ENCODE measurements around the gene NPAS3. TPM values are rescaled to one million over a fixed set of nuclear protein-coding genes. Genes with fewer than 3 reads are reported as not detected.

NPAS3 gene
- total RNA-seq, 4 donors from 2014 or later = 0.13 to 1.1 (median 0.47) TPM; not detected in 1

DNA sequence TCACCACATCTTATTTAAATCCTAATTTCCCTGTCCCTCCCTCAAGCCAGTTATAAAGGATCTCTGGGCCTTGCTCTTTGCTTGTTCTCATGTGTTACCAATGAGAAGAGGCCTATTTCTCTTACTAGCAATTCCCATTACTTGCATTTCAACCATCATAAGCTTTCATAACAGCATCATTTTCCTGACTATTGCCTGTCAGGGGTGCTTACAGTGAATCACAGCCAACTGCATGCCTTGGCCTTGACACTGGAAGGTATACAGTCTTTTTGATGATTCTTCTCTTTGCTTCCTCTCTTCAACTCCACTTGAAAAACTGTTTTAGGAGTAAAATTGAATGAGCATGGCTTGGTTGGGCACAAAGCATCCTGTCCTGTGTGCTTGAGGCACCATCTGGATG, 127.0 kb downstream of the NPAS3 start:
- Histone ChIP-seq H3K27me3 (no peaks in the 10 kb centered on the region), H3K4me1 (no peaks in the 10 kb centered on the region), H3K9me3 (no peaks in the 10 kb centered on the region), H3K4me3 (no peak overlapping the region), H3K36me3 (no peaks in the 10 kb centered on the region), H3K27ac (no peak overlapping the region)
- intact Hi-C loops (cut with DNase I) = no loop called here
- no peak for TF ChIP-seq POLR2A (IDR thresholded peaks at IDR 0.05)
- TF ChIP-seq, protein P1, sequence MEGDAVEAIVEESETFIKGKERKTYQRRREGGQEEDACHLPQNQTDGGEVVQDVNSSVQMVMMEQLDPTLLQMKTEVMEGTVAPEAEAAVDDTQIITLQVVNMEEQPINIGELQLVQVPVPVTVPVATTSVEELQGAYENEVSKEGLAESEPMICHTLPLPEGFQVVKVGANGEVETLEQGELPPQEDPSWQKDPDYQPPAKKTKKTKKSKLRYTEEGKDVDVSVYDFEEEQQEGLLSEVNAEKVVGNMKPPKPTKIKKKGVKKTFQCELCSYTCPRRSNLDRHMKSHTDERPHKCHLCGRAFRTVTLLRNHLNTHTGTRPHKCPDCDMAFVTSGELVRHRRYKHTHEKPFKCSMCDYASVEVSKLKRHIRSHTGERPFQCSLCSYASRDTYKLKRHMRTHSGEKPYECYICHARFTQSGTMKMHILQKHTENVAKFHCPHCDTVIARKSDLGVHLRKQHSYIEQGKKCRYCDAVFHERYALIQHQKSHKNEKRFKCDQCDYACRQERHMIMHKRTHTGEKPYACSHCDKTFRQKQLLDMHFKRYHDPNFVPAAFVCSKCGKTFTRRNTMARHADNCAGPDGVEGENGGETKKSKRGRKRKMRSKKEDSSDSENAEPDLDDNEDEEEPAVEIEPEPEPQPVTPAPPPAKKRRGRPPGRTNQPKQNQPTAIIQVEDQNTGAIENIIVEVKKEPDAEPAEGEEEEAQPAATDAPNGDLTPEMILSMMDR (IDR thresholded peaks at IDR 0.05) = no peak
- DNase-seq = no peak

DNA sequence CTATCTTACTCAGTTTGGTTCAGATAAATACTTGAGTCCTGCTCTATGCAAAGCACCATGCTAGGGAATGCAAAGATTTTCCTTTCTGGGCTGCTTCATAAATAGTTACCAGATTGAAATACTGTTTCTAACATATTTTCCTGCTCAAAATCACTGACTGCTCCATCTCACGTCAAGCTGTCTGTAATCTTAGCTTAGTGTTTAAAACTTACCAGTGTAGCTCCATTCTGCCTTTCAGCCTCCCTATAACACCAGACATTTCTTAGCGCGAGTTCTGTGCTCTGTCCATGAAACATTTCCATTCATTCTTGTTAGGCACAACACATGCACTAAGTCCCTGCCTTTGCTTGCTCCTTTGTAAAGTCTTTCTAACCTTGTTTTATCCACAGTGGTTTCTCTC, 129.4 kb downstream of the NPAS3 start:
- WGBS, 2 donors = 89 to 92% methylated on average over 3 of the region's 3 CpGs
- no peaks in the 10 kb centered on the region for H3K36me3 ChIP-seq
- DNase-seq = no peak
- H3K27me3 ChIP-seq = no peaks in the 10 kb centered on the region
- no peak for TF ChIP-seq POLR2A (IDR thresholded peaks at IDR 0.05)
- TF ChIP-seq, protein P1 (IDR thresholded peaks at IDR 0.05) = no peak
- no peak overlapping the region for H3K4me3 ChIP-seq
- intact Hi-C loops (cut with DNase I) = no loop called here
- no peaks in the 10 kb centered on the region for H3K4me1 ChIP-seq
- no peaks in the 10 kb centered on the region for H3K9me3 ChIP-seq
- no peak overlapping the region for H3K27ac ChIP-seq

GRCh38 chr14:33068626-33069025, 129.9 kb downstream of the NPAS3 start:
- Histone ChIP-seq H3K27ac (no peak overlapping the region), H3K4me3 (no peak overlapping the region), H3K4me1 (no peaks in the 10 kb centered on the region), H3K27me3 (no peaks in the 10 kb centered on the region), H3K36me3 (no peaks in the 10 kb centered on the region), H3K9me3 (no peaks in the 10 kb centered on the region)
- TF ChIP-seq, protein P1 (IDR thresholded peaks at IDR 0.05) = no peak
- no peak for TF ChIP-seq POLR2A (IDR thresholded peaks at IDR 0.05)
- no peak for DNase-seq
- intact Hi-C loops (cut with DNase I) = no loop called here
- 82 to 90% methylated on average over 6 of the region's 6 CpGs for WGBS, 2 donors

- H3K27me3 ChIP-seq = no peaks in the 10 kb centered on the region
- H3K4me1 ChIP-seq = no peaks in the 10 kb centered on the region
- WGBS, 2 donors = 88 to 90% methylated on average over 5 of the region's 5 CpGs
- TF ChIP-seq POLR2A (IDR thresholded peaks at IDR 0.05) = no peak
- TF ChIP-seq, protein P1 (IDR thresholded peaks at IDR 0.05) = no peak
- no peaks in the 10 kb centered on the region for H3K36me3 ChIP-seq
- H3K27ac ChIP-seq = no peak overlapping the region
- H3K4me3 ChIP-seq = no peak overlapping the region
- no peak for DNase-seq
- intact Hi-C loops (cut with DNase I) = no loop called here
- no peaks in the 10 kb centered on the region for H3K9me3 ChIP-seq
Measured at GRCh38 chr14:33070475-33070874, 131.8 kb downstream of the NPAS3 start.

DNA sequence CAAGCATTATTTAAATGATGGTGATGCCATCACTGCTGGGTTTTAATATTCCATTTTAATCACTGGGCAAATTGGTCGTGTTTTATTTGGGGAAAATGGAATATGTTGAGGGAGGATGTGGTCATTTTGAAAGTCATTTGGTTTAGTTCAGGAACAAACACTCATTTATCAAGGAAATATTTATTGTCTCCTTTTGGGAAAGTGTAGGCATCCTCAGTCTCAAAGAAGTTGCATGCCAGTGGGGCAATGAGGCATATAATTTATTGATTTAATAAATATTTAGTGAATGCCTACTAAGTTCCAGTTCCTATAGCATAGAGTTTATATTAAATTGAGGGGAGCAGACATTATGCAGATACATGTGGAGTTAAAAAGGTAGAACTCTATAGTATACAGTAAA, 134.3 kb downstream of the NPAS3 start:
- Histone ChIP-seq H3K27ac (no peak overlapping the region), H3K9me3 (no peaks in the 10 kb centered on the region), H3K36me3 (no peaks in the 10 kb centered on the region), H3K27me3 (no peaks in the 10 kb centered on the region), H3K4me1 (no peaks in the 10 kb centered on the region), H3K4me3 (no peak overlapping the region)
- intact Hi-C loops (cut with DNase I) = no loop called here
- no peak for TF ChIP-seq POLR2A (IDR thresholded peaks at IDR 0.05)
- TF ChIP-seq, protein P1 (IDR thresholded peaks at IDR 0.05) = no peak
- 36 to 68% methylated on average over 1 of the region's 1 CpG for WGBS, 2 donors
- no peak for DNase-seq
